Measurements from ENCODE around the gene PITPNC1.

DNA sequence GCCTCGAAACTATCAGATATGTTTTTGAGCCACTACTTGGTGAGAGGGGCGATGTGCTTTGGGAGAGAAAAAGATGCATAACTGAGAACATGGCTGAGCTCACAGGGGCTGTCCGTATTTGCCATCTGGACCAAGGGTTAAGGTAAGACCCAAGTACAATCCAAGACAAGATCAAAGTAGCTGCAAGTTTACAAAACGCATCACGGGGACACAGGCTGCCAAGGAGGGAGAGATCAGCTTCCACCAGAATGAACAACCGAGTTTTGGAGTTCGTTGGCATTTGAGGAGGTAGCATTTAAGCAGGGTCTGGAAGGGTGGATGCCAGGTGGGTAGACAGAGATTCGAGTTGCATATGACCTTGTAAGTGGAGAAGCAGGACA lies 2.2 kb downstream of the PITPNC1 start:
- TF ChIP-seq, protein P1, sequence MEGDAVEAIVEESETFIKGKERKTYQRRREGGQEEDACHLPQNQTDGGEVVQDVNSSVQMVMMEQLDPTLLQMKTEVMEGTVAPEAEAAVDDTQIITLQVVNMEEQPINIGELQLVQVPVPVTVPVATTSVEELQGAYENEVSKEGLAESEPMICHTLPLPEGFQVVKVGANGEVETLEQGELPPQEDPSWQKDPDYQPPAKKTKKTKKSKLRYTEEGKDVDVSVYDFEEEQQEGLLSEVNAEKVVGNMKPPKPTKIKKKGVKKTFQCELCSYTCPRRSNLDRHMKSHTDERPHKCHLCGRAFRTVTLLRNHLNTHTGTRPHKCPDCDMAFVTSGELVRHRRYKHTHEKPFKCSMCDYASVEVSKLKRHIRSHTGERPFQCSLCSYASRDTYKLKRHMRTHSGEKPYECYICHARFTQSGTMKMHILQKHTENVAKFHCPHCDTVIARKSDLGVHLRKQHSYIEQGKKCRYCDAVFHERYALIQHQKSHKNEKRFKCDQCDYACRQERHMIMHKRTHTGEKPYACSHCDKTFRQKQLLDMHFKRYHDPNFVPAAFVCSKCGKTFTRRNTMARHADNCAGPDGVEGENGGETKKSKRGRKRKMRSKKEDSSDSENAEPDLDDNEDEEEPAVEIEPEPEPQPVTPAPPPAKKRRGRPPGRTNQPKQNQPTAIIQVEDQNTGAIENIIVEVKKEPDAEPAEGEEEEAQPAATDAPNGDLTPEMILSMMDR (conservative IDR thresholded peaks at IDR 0.05; ENCODE audit: low read depth, low read length), result no peak
- no peak for TF ChIP-seq EZH2 (IDR thresholded peaks at IDR 0.05; ENCODE audit: borderline replicate concordance, low read depth, low read length, poor library complexity, severe bottlenecking)

All from A673 (cell line).